Keratinocyte (primary cell): ENCODE results near the gene GALR1. TPM values are rescaled to one million over a fixed set of nuclear protein-coding genes. Genes with fewer than 3 reads are reported as not detected.

ENCODE experiments used
- DNase-seq: peaks from one replicate; pipeline ENCODE4 v3.0.0-alpha.2; 2011; ENCODE audit warnings: low read depth, missing footprints, low spot score
- FAIRE-seq: peaks from 2 replicates; lab custom pipeline; 2011; peaks lifted over from hg19 to GRCh38; lab: Jason Lieb, UNC
- H2AFZ ChIP-seq: 2 replicates; pipeline ENCODE4 v1.6.0; 2012; ENCODE audit warnings: low read length, control low read depth, inconsistent platforms; ENCODE audit not compliant: control insufficient read depth
- H3K27ac ChIP-seq: 2 replicates; pipeline ENCODE4 v1.5.1; 2011; ENCODE audit warnings: low read length; ENCODE audit not compliant: control insufficient read depth, insufficient read depth
- H3K27me3 ChIP-seq: 3 replicates; pipeline ENCODE4 v1.6.0; 2011; ENCODE audit warnings: low read length; ENCODE audit not compliant: control insufficient read depth, insufficient read depth; ENCODE audit errors: extremely low read depth
- H3K36me3 ChIP-seq, 2 experiments: 2 replicates in 1 of 2; 3 replicates in 1 of 2; pipeline ENCODE4 v1.5.1; 2011; ENCODE audit warnings: low read length in 2 of 2, mild to moderate bottlenecking in 1 of 2; ENCODE audit not compliant: control insufficient read depth in 2 of 2, insufficient read depth in 2 of 2; ENCODE audit errors: extremely low read depth in 1 of 2
- H3K4me1 ChIP-seq: 3 replicates; pipeline ENCODE4 v1.5.1; 2011; ENCODE audit warnings: low read length; ENCODE audit not compliant: control insufficient read depth, insufficient read depth; ENCODE audit errors: extremely low read depth
- H3K4me2 ChIP-seq: 3 replicates; pipeline ENCODE4 v1.6.0; 2011; ENCODE audit warnings: low read depth, low read length; ENCODE audit not compliant: control insufficient read depth, insufficient read depth; ENCODE audit errors: extremely low read depth
- H3K4me3 ChIP-seq, 3 experiments: fragments of 200-600 bp in 1 of 3; sonication (generic) in 1 of 3; 2 replicates in 2 of 3; 3 replicates in 1 of 3; pipeline ENCODE4 v1.5.1; 2011 to 2016; ENCODE audit warnings: low read length in 3 of 3, mild to moderate bottlenecking in 3 of 3, control low read depth in 2 of 3, inconsistent platforms in 1 of 3, low read depth in 1 of 3, mixed read lengths in 1 of 3, mixed run types in 1 of 3, moderate library complexity in 1 of 3; ENCODE audit not compliant: control insufficient read depth in 2 of 3, insufficient read depth in 2 of 3; ENCODE audit errors: extremely low read depth in 1 of 3
- H3K79me2 ChIP-seq: 2 replicates; pipeline ENCODE4 v1.6.0; 2012; ENCODE audit warnings: low read length; ENCODE audit not compliant: control insufficient read depth, insufficient read depth
- H3K9ac ChIP-seq: 3 replicates; pipeline ENCODE4 v1.6.0; 2011; ENCODE audit warnings: low read length; ENCODE audit not compliant: control insufficient read depth, insufficient read depth; ENCODE audit errors: extremely low read depth
- H3K9me1 ChIP-seq: 3 replicates; pipeline ENCODE4 v1.6.0; 2011; ENCODE audit warnings: low read length; ENCODE audit not compliant: control insufficient read depth, insufficient read depth; ENCODE audit errors: extremely low read depth
- H3K9me3 ChIP-seq: 2 replicates; pipeline ENCODE4 v1.5.1; 2012; ENCODE audit warnings: low read depth, low read length; ENCODE audit not compliant: control insufficient read depth
- H4K20me1 ChIP-seq: 3 replicates; pipeline ENCODE4 v1.6.0; 2011; ENCODE audit warnings: low read length; ENCODE audit not compliant: control insufficient read depth, insufficient read depth; ENCODE audit errors: extremely low read depth
- EZH2 ChIP-seq: IDR thresholded peaks from one replicate; pipeline ENCODE4 v1.6.1; 2012; ENCODE audit warnings: inconsistent platforms, mild to moderate bottlenecking, low read length, moderate library complexity
- dilution Hi-C: fragments of 300-500 bp; cut with MboI; formaldehyde crosslinking; loops from one replicate; pipeline ENCODE4 v1.7.0; 2020; ENCODE audit warnings: low sequenced_read_pairs; ENCODE audit not compliant: extremely low pct_ligation_motif_present
- polyA plus RNA-seq, 5 experiments: library from polyadenylated mRNA; depleted of rRNA in 3 of 5; stranded (reverse) in 3 of 5; stranded (forward) in 1 of 5; unstranded in 1 of 5; fragments of >200 nt; gene quantifications; 1 replicate in 1 of 5; 2 replicates in 3 of 5; 3 replicates in 1 of 5; pipeline versions ENCODE4 v1.2.1 to v1.2.3, GENCODE V29; 2011 to 2012; ENCODE audit warnings: missing spikeins in 2 of 5, low read depth in 1 of 5, low replicate concordance in 1 of 5
- TF ChIP-seq, protein P1 (sequence below), 3 experiments: IDR thresholded peaks in 1 of 3; conservative IDR thresholded peaks in 1 of 3; optimal IDR thresholded peaks in 1 of 3; 2 replicates in 2 of 3; 3 replicates in 1 of 3; pipeline versions ENCODE3 to v1.5.1; 2011; ENCODE audit warnings: low read length in 3 of 3, mild to moderate bottlenecking in 3 of 3, moderate library complexity in 2 of 3, control low read depth in 1 of 3, inconsistent platforms in 1 of 3; ENCODE audit not compliant: insufficient read depth in 2 of 3; ENCODE audit errors: extremely low read depth in 1 of 3

GALR1 gene
- polyA plus RNA-seq, 1 donor (not counting 4 experiments of a cell fraction or from before 2014, with no cell fraction given) = not detected

GRCh38 chr18:77206676-77207374 lies 42.8 kb upstream of the GALR1 start:
- dilution Hi-C loops = no loop called here
- no peak overlapping the region for H3K4me2 ChIP-seq
- H3K79me2 ChIP-seq = no peaks in the 10 kb centered on the region
- H3K27me3 ChIP-seq = no peaks in the 10 kb centered on the region
- DNase-seq (no peak), FAIRE-seq (no peak)
- H3K4me1 ChIP-seq = peaks cover 5% of the 10 kb centered on the region
- no peaks in the 10 kb centered on the region for H3K36me3 ChIP-seq
- no peak overlapping the region for H3K4me3 ChIP-seq
- H3K27ac ChIP-seq = no peak overlapping the region
- TF ChIP-seq, protein P1, sequence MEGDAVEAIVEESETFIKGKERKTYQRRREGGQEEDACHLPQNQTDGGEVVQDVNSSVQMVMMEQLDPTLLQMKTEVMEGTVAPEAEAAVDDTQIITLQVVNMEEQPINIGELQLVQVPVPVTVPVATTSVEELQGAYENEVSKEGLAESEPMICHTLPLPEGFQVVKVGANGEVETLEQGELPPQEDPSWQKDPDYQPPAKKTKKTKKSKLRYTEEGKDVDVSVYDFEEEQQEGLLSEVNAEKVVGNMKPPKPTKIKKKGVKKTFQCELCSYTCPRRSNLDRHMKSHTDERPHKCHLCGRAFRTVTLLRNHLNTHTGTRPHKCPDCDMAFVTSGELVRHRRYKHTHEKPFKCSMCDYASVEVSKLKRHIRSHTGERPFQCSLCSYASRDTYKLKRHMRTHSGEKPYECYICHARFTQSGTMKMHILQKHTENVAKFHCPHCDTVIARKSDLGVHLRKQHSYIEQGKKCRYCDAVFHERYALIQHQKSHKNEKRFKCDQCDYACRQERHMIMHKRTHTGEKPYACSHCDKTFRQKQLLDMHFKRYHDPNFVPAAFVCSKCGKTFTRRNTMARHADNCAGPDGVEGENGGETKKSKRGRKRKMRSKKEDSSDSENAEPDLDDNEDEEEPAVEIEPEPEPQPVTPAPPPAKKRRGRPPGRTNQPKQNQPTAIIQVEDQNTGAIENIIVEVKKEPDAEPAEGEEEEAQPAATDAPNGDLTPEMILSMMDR (optimal IDR thresholded peaks at IDR 0.05 in 1 of 3, IDR thresholded peaks at IDR 0.05 in 1 of 3, conservative IDR thresholded peaks at IDR 0.05 in 1 of 3; ENCODE audit: extremely low read depth in 1 of 3, insufficient read depth in 2 of 3, low read length in 3 of 3) = no peak
- no peak for TF ChIP-seq EZH2
- no peaks in the 10 kb centered on the region for H3K9me1 ChIP-seq
- peak overlapping the region; percentile 1 for H2AFZ ChIP-seq
- no peak overlapping the region for H3K9ac ChIP-seq
- no peaks in the 10 kb centered on the region for H4K20me1 ChIP-seq
- no peaks in the 10 kb centered on the region for H3K9me3 ChIP-seq

- DNase-seq (no peak), FAIRE-seq (peak; percentile 94)
- Histone ChIP-seq H3K4me3 (no peak overlapping the region), H3K9me1 (no peaks in the 10 kb centered on the region), H3K4me1 (peaks cover 5% of the 10 kb centered on the region), H3K9me3 (no peaks in the 10 kb centered on the region), H4K20me1 (no peaks in the 10 kb centered on the region), H3K27me3 (no peaks in the 10 kb centered on the region), H3K79me2 (no peaks in the 10 kb centered on the region), H3K36me3 (no peaks in the 10 kb centered on the region), H3K4me2 (no peak overlapping the region), H3K27ac (no peak overlapping the region), H3K9ac (no peak overlapping the region), H2AFZ (peak overlapping the region; percentile 41)
- no peak for TF ChIP-seq EZH2
- TF ChIP-seq, protein P1 (optimal IDR thresholded peaks at IDR 0.05 in 1 of 3, IDR thresholded peaks at IDR 0.05 in 1 of 3, conservative IDR thresholded peaks at IDR 0.05 in 1 of 3; ENCODE audit: extremely low read depth in 1 of 3, insufficient read depth in 2 of 3, low read length in 3 of 3) = peak; percentile 71 to 81 (median 74)
- dilution Hi-C loops = no loop called here
Measured at GRCh38 chr18:77207540-77207939, 42.1 kb upstream of the GALR1 start.
